RWPE1 (cell line): ENCODE measurements around the gene TMEM53.

Experiments
- CTCF ChIA-PET: fragments of 350-600 bp; sonication (Branson Sonifier 250); formaldehyde crosslinking; extraction: SDS; loops from one replicate; lab custom pipeline; 2021; lab: Yijun Ruan, JAX
- POLR2A ChIA-PET: fragments of 400-600 bp; formaldehyde crosslinking; extraction: SDS; loops from one replicate; lab custom pipeline; 2020; ENCODE audit warnings: antibody characterized with exemption; ENCODE audit not compliant: low non-redundant PET; lab: Yijun Ruan, JAX
- DNase-seq: peaks from one replicate; pipeline ENCODE4 v3.0.0; 2012; ENCODE audit warnings: low spot score
- H3K27ac ChIP-seq: fragments of 450-650 bp; 2 replicates; pipeline ENCODE4 v1.5.1; 2017
- CTCF ChIP-seq: fragments of 450-650 bp; conservative IDR thresholded peaks from 2 replicates; pipeline ENCODE4 v1.5.1; 2017; ENCODE audit warnings: low read depth, mild to moderate bottlenecking

TMEM53 gene

DNA sequence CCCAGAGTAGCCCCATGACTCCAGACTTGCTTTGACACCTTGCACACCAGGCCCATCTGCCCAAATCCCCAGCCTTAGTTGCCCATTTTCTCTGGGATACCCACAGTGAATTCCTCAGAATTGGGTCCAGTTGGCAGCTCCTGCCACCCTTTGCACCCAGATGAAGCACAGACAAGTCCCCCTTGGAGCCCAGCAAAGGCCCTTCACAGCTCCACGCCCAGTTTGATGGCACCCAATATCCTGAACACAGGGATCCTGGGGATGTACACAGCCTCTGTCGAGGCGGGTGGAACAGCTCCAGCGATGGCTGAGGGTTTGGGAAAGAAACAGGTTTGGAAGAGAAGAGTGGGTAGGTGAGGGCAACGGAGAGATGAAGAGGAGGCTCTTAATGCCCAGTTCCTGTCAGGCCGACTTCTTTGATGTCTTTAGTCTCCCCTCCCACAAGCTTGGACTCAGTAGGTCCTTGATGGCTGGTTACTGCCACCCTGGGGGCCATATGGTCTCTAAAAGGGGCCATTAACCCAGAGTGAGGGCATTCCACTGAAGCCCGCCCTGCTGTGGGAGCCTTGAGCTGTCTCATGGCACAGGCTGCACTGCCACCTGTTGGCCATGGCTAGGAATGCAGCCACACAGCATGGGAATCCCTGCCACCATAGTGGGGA, 21.7 kb downstream of the TMEM53 start:
- CTCF ChIA-PET, result interaction anchor here (0.6 to 2.5 kb wide), 28 partner anchors 9 to 763 kb away, joined by 3 to 15 read pairs (median 4); partner anchors contain the start of genes SLC6A9 and TMEM53
- POLR2A ChIA-PET, result interaction anchor here (0.9 kb wide), 1 partner anchor 21 kb away, joined by 3 read pairs; no protein-coding TSS in a partner anchor
- H3K27ac ChIP-seq, result peak overlapping the region; percentile 58
- TF ChIP-seq CTCF, result peak; percentile 95
- peak; percentile 73 for DNase-seq

- no peak for DNase-seq
- H3K27ac ChIP-seq, result peak overlapping the region; percentile 58
- ChIA-PET POLR2A (no interaction called here), CTCF (interaction anchor here (1.1 kb wide), 1 partner anchor 10 kb away, joined by 3 read pairs; no protein-coding TSS in a partner anchor)
- no peak for TF ChIP-seq CTCF
These were observed 23.2 kb downstream of the TMEM53 start for GRCh38 chr1:44651069-44651468.

- no peak for DNase-seq
- ChIA-PET POLR2A (no interaction called here), CTCF (interaction anchor here (0.6 kb wide), 1 partner anchor 14 kb away, joined by 3 read pairs; no protein-coding TSS in a partner anchor)
- peak overlapping the region; percentile 58; the same call in 1 of the 2 replicates for H3K27ac ChIP-seq
- TF ChIP-seq CTCF, result no peak
These were observed 24.0 kb downstream of the TMEM53 start for GRCh38 chr1:44650159-44650831.

DNA sequence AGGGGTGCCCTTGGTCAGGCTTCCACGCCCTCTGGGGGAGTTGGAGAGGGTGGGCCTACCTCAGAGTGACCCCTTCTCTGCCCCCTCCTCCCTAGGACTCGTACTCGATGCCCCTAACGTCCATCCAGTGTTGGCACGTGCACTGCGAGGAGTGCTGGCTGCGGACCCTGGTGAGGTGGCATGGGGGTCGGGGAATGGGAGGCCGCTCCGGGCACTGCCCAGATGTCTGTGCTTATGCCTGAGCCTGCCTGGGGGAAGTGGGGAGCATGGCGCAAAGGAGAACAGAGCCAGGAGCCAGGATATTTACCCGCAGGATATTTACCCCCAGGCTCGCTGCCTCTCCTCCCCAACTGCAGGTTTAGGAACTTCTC, 24.5 kb downstream of the TMEM53 start:
- peak overlapping the region; percentile 58; the same call in 1 of the 2 replicates for H3K27ac ChIP-seq
- POLR2A ChIA-PET, result no interaction called here
- DNase-seq, result no peak
- CTCF ChIA-PET, result no interaction called here
- no peak for TF ChIP-seq CTCF

- no peak for TF ChIP-seq CTCF
These were observed 25.6 kb downstream of the TMEM53 start for GRCh38 chr1:44648529-44649250.

GRCh38 chr1:44647896-44648295, 26.4 kb downstream of the TMEM53 start:
- no peak for DNase-seq
- ChIA-PET CTCF (interaction anchor here (1.2 kb wide), 1 partner anchor 16 kb away, joined by 3 read pairs; no protein-coding TSS in a partner anchor), POLR2A (no interaction called here)
- no peak overlapping the region; the same call in 1 of the 2 replicates for H3K27ac ChIP-seq
- TF ChIP-seq CTCF, result no peak

More at GRCh38 chr1:44648529-44649250, 25.6 kb downstream of the TMEM53 start:
- no peak for DNase-seq
- ChIA-PET POLR2A (interaction anchor here (0.6 kb wide), 1 partner anchor 11 kb away, joined by 3 read pairs; no protein-coding TSS in a partner anchor), CTCF (no interaction called here)
- 0 out of 2 replicates have a peak overlapping the region, but pooled peaks have one; percentile 5 for H3K27ac ChIP-seq
